ENCODE data around the gene ADGRA3.

DNA sequence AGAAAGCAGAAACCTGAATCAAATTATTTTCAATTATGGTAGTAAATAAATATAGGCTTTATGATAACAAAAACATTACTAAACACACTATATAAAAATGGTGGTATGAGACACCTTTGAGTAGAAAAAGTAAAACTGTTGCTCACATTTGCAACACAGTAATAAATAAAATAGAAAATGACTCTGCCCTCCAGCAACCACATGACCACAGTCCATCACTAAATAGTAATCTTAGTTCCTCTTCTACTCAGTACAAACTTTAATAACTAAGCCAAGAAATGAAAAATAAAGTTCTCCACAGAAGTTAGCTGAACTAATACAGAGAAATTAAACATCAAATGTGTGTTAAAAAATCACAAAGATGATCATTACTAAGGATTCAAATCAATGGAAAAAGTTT lies 108.5 kb downstream of the ADGRA3 start:
- no peak for TF ChIP-seq POLR2A (IDR thresholded peaks at IDR 0.05)
- TF ChIP-seq, protein P1, sequence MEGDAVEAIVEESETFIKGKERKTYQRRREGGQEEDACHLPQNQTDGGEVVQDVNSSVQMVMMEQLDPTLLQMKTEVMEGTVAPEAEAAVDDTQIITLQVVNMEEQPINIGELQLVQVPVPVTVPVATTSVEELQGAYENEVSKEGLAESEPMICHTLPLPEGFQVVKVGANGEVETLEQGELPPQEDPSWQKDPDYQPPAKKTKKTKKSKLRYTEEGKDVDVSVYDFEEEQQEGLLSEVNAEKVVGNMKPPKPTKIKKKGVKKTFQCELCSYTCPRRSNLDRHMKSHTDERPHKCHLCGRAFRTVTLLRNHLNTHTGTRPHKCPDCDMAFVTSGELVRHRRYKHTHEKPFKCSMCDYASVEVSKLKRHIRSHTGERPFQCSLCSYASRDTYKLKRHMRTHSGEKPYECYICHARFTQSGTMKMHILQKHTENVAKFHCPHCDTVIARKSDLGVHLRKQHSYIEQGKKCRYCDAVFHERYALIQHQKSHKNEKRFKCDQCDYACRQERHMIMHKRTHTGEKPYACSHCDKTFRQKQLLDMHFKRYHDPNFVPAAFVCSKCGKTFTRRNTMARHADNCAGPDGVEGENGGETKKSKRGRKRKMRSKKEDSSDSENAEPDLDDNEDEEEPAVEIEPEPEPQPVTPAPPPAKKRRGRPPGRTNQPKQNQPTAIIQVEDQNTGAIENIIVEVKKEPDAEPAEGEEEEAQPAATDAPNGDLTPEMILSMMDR (IDR thresholded peaks at IDR 0.05): no peak
- no peak for TF ChIP-seq POLR2AphosphoS5 (IDR thresholded peaks at IDR 0.05)
